ENCODE measurements around the gene PRKCH.

Gene PRKCH

GRCh38 chr14:61438036-61438435 is 116.7 kb downstream of the PRKCH start:
- intact Hi-C loops (cut with DNase I), result no loop called here
- DNase-seq, result peak in 1 of 42 donors; percentile 3

GRCh38 chr14:61438497-61438859 is 117.1 kb downstream of the PRKCH start:
- no peak for DNase-seq
- intact Hi-C loops (cut with DNase I), result no loop called here

GRCh38 chr14:61438860-61439765 is 117.7 kb downstream of the PRKCH start:
- DNase-seq, result peak in 6 of 42 donors; percentile 13 to 42 (median 22)

GRCh38 chr14:61439779-61440418 is 118.5 kb downstream of the PRKCH start:
- intact Hi-C loops (cut with DNase I), result no loop called here

More at GRCh38 chr14:61438860-61439765, 117.7 kb downstream of the PRKCH start:
- intact Hi-C loops (cut with DNase I), result no loop called here

GRCh38 chr14:61443481-61443880 is 122.1 kb downstream of the PRKCH start:
- intact Hi-C loops (cut with DNase I), result no loop called here

More at GRCh38 chr14:61439779-61440418, 118.5 kb downstream of the PRKCH start:
- no peak for DNase-seq

GRCh38 chr14:61444215-61444768 is 122.9 kb downstream of the PRKCH start:
- peak in 1 of 42 donors; percentile 41 for DNase-seq
- intact Hi-C loops (cut with DNase I), result no loop called here

More at GRCh38 chr14:61443481-61443880, 122.1 kb downstream of the PRKCH start:
- DNase-seq, result no peak

GRCh38 chr14:61451491-61451890 is 130.1 kb downstream of the PRKCH start:
- DNase-seq, result no peak
- intact Hi-C loops (cut with DNase I), result loop anchor here (10.0 kb wide), 1 partner anchor 673 kb away; no protein-coding TSS in a partner anchor

- intact Hi-C loops (cut with DNase I), result loop anchor here (10.0 kb wide), 1 partner anchor 673 kb away; no protein-coding TSS in a partner anchor
Measured at GRCh38 chr14:61451891-61452400, 130.6 kb downstream of the PRKCH start.

GRCh38 chr14:61452452-61452851 is 131.1 kb downstream of the PRKCH start:
- peak in 1 of 42 donors; percentile 26 for DNase-seq
- intact Hi-C loops (cut with DNase I), result loop anchor here (10.0 kb wide), 1 partner anchor 672 kb away; no protein-coding TSS in a partner anchor

More at GRCh38 chr14:61451891-61452400, 130.6 kb downstream of the PRKCH start:
- no peak for DNase-seq

GRCh38 chr14:61453103-61453767 is 131.9 kb downstream of the PRKCH start:
- intact Hi-C loops (cut with DNase I), result loop anchor here (10.0 kb wide), 1 partner anchor 672 kb away; no protein-coding TSS in a partner anchor

GRCh38 chr14:61454545-61454944 is 133.2 kb downstream of the PRKCH start:
- DNase-seq, result peak in 1 of 42 donors; percentile 31
- intact Hi-C loops (cut with DNase I), result loop anchor here (10.0 kb wide), 1 partner anchor 670 kb away; no protein-coding TSS in a partner anchor

More at GRCh38 chr14:61453103-61453767, 131.9 kb downstream of the PRKCH start:
- DNase-seq, result peak in 1 of 42 donors; percentile 21

GRCh38 chr14:61455351-61455750 is 134.0 kb downstream of the PRKCH start:
- DNase-seq, result peak in 1 of 42 donors; percentile 46
- intact Hi-C loops (cut with DNase I), result loop anchor here (10.0 kb wide), 1 partner anchor 669 kb away; no protein-coding TSS in a partner anchor

GRCh38 chr14:61456720-61457119 is 135.3 kb downstream of the PRKCH start:
- intact Hi-C loops (cut with DNase I), result loop anchor here (10.0 kb wide), 1 partner anchor 668 kb away; no protein-coding TSS in a partner anchor
- peak; percentile 58 to 96 (median 86) for DNase-seq

GRCh38 chr14:61458766-61459165 is 137.4 kb downstream of the PRKCH start:
- intact Hi-C loops (cut with DNase I), result loop anchor here (10.0 kb wide), 1 partner anchor 666 kb away; no protein-coding TSS in a partner anchor

GRCh38 chr14:61459229-61459628 is 137.8 kb downstream of the PRKCH start:
- intact Hi-C loops (cut with DNase I), result loop anchor here (10.0 kb wide), 1 partner anchor 666 kb away; no protein-coding TSS in a partner anchor
- peak in 2 of 42 donors; percentile 21 to 27 for DNase-seq

More at GRCh38 chr14:61458766-61459165, 137.4 kb downstream of the PRKCH start:
- peak in 1 of 42 donors; percentile 31 for DNase-seq

GRCh38 chr14:61460063-61460462 is 138.7 kb downstream of the PRKCH start:
- intact Hi-C loops (cut with DNase I), result loop anchor here (2.0 to 5.0 kb wide), 2 partner anchors 271 to 377 kb away; no protein-coding TSS in a partner anchor

GRCh38 chr14:61460718-61461611 is 139.6 kb downstream of the PRKCH start:
- peak in 2 of 42 donors; percentile 34 to 37 for DNase-seq
- intact Hi-C loops (cut with DNase I), result loop anchor here (2.0 to 5.0 kb wide), 2 partner anchors 270 to 376 kb away; no protein-coding TSS in a partner anchor

More at GRCh38 chr14:61460063-61460462, 138.7 kb downstream of the PRKCH start:
- no peak for DNase-seq

Data from head of caudate nucleus (tissue), 42 donors.